Brain microvascular endothelial cell (primary cell): ENCODE data around the gene SCLT1.

ENCODE experiments used
- DNase-seq: peaks from one replicate; pipeline ENCODE4 v3.0.0-alpha.2; 2020
- H3K27ac ChIP-seq: fragments of 250-450 bp; sonication (Bioruptor Pico); 2 replicates; pipeline ENCODE4 v1.5.1; 2020; ENCODE audit warnings: mild to moderate bottlenecking, moderate library complexity
- H3K27me3 ChIP-seq: fragments of 250-450 bp; sonication (Bioruptor Pico); replicated peaks from 2 replicates; pipeline ENCODE4 v1.5.1; 2020; ENCODE audit warnings: mild to moderate bottlenecking
- H3K36me3 ChIP-seq: fragments of 250-450 bp; sonication (Bioruptor Pico); replicated peaks from 2 replicates; pipeline ENCODE4 v1.5.1; 2020; ENCODE audit warnings: mild to moderate bottlenecking
- H3K4me3 ChIP-seq: 2 replicates; pipeline ENCODE4 v1.5.1; 2011; ENCODE audit warnings: low read depth, mild to moderate bottlenecking, control low read depth, low read length, moderate library complexity
- CTCF ChIP-seq: IDR thresholded peaks from 2 replicates; pipeline ENCODE4 v1.5.1; 2011; ENCODE audit warnings: low read depth, mild to moderate bottlenecking, moderate library complexity, low read length, control low read depth, inconsistent platforms; ENCODE audit errors: missing control alignments
- in situ Hi-C: cut with HindIII; loops from 2 replicates; pipeline ENCODE4 v1.10.0; 2017; ENCODE audit warnings: low sequenced_read_pairs, low pct_ligation_motif_present

Gene SCLT1

GRCh38 chr4:128856246-128856645 is 237.1 kb downstream of the SCLT1 start:
- TF ChIP-seq CTCF, result no peak
- Histone ChIP-seq H3K4me3 (no peak overlapping the region), H3K27ac (no peak overlapping the region), H3K27me3 (no peaks in the 10 kb centered on the region), H3K36me3 (peaks cover 46% of the 10 kb centered on the region)
- in situ Hi-C loops, result no loop called here
- DNase-seq, result no peak

- H3K4me3 ChIP-seq, result no peak overlapping the region
- no peak for DNase-seq
- no peak for TF ChIP-seq CTCF
- peaks cover 50% of the 10 kb centered on the region for H3K36me3 ChIP-seq
- no peaks in the 10 kb centered on the region for H3K27me3 ChIP-seq
- in situ Hi-C loops, result no loop called here
- H3K27ac ChIP-seq, result no peak overlapping the region
Observed at GRCh38 chr4:128855621-128856020, 237.7 kb downstream of the SCLT1 start.

- Histone ChIP-seq H3K4me3 (no peak overlapping the region), H3K27ac (peak overlapping the region; percentile 82), H3K36me3 (peaks cover 52% of the 10 kb centered on the region), H3K27me3 (no peaks in the 10 kb centered on the region)
- peak; percentile 72 for DNase-seq
- TF ChIP-seq CTCF, result no peak
- in situ Hi-C loops, result no loop called here
Observed at GRCh38 chr4:128854433-128854832, 238.9 kb downstream of the SCLT1 start.

GRCh38 chr4:128853741-128854140 is 239.6 kb downstream of the SCLT1 start:
- peak overlapping the region; percentile 82 for H3K27ac ChIP-seq

GRCh38 chr4:128850252-128850651 is 243.1 kb downstream of the SCLT1 start:
- Histone ChIP-seq H3K36me3 (peaks cover 59% of the 10 kb centered on the region), H3K4me3 (no peak overlapping the region), H3K27ac (no peak overlapping the region), H3K27me3 (no peaks in the 10 kb centered on the region)
- DNase-seq, result no peak
- in situ Hi-C loops, result no loop called here
- TF ChIP-seq CTCF, result no peak

More at GRCh38 chr4:128853741-128854140, 239.6 kb downstream of the SCLT1 start:
- in situ Hi-C loops, result no loop called here
- H3K36me3 ChIP-seq, result peaks cover 59% of the 10 kb centered on the region
- H3K27me3 ChIP-seq, result no peaks in the 10 kb centered on the region
- no peak overlapping the region for H3K4me3 ChIP-seq
- DNase-seq, result peak; percentile 83
- TF ChIP-seq CTCF, result no peak

GRCh38 chr4:128848461-128848860 is 244.9 kb downstream of the SCLT1 start:
- Histone ChIP-seq H3K4me3 (no peak overlapping the region), H3K27me3 (no peaks in the 10 kb centered on the region), H3K27ac (no peak overlapping the region), H3K36me3 (peaks cover 67% of the 10 kb centered on the region)
- no peak for TF ChIP-seq CTCF
- in situ Hi-C loops, result no loop called here
- no peak for DNase-seq
